Caco-2 (cell line): Measurements from ENCODE around the gene GDF7. TPM values are rescaled to one million over a fixed set of nuclear protein-coding genes. Genes with fewer than 3 reads are reported as not detected.
A peak's percentile ranks its signal among the peaks of the same experiment; 100 is the strongest.

ENCODE experiments used
- BruUV-seq: library from RNA; stranded (reverse); fragments of 400-500 nt; replicated peaks from 2 replicates; lab custom pipeline; 2021; lab: Mats Ljungman, UMichigan
- CTCF ChIA-PET: fragments of 300-600 bp; sonication (Branson Sonifier 250); formaldehyde crosslinking; loops from one replicate; lab custom pipeline; 2022; ENCODE audit warnings: antibody characterized with exemption; lab: Charles Lee
- POLR2A ChIA-PET: fragments of 300-600 bp; sonication (Branson Sonifier 250); formaldehyde crosslinking; loops from one replicate; lab custom pipeline; 2022; ENCODE audit warnings: antibody characterized with exemption; lab: Charles Lee
- DNase-seq, 2 experiments: peaks; one replicate each; pipeline versions ENCODE4 v3.0.0 to v3.0.0-alpha.2; 2020 to 2022
- H3K27me3 ChIP-seq: replicated peaks from 2 replicates; pipeline ENCODE4 v1.6.0; 2011; ENCODE audit warnings: low read length; ENCODE audit not compliant: control insufficient read depth, insufficient read depth
- H3K36me3 ChIP-seq: 2 replicates; pipeline ENCODE4 v1.5.1; 2011; ENCODE audit warnings: low read length; ENCODE audit not compliant: control insufficient read depth, insufficient read depth
- H3K4me1 ChIP-seq: fragments of 250-450 bp; sonication (Bioruptor Pico); 2 replicates; pipeline ENCODE4 v1.5.1; 2020; ENCODE audit warnings: mild to moderate bottlenecking
- H3K4me3 ChIP-seq: 2 replicates; pipeline ENCODE4 v1.5.1; 2011; ENCODE audit warnings: low read depth, mild to moderate bottlenecking, control low read depth, low read length
- H3K9me3 ChIP-seq: fragments of 250-450 bp; sonication (Bioruptor Pico); 2 replicates; pipeline ENCODE4 v1.5.1; 2020; ENCODE audit warnings: mild to moderate bottlenecking, moderate library complexity
- H3K27ac Mint-ChIP-seq: one replicate; pipeline ENCODE4 v1.8.0; 2022; ENCODE audit warnings: mixed read lengths; ENCODE audit not compliant: unreplicated experiment
- H3K27me3 Mint-ChIP-seq: one replicate; pipeline ENCODE4 v1.8.0; 2022; ENCODE audit warnings: mixed read lengths; ENCODE audit not compliant: insufficient read depth, unreplicated experiment
- H3K36me3 Mint-ChIP-seq: one replicate; pipeline ENCODE4 v1.8.0; 2022; ENCODE audit warnings: mild to moderate bottlenecking, mixed read lengths; ENCODE audit not compliant: insufficient read depth, unreplicated experiment
- H3K4me1 Mint-ChIP-seq: one replicate; pipeline ENCODE4 v1.8.0; 2022; ENCODE audit warnings: low read depth, mixed read lengths; ENCODE audit not compliant: unreplicated experiment
- H3K4me3 Mint-ChIP-seq: one replicate; pipeline ENCODE4 v1.8.0; 2022; ENCODE audit warnings: mild to moderate bottlenecking, moderate library complexity, mixed read lengths; ENCODE audit not compliant: unreplicated experiment
- H3K9me3 Mint-ChIP-seq: one replicate; pipeline ENCODE4 v1.8.0; 2022; ENCODE audit warnings: mixed read lengths; ENCODE audit not compliant: unreplicated experiment
- CTCF ChIP-seq, 2 experiments: fragments of 200-600 bp in 1 of 2; IDR thresholded peaks; 1 replicate in 1 of 2; 2 replicates in 1 of 2; pipeline versions ENCODE4 v1.5.1 to v1.8.0; 2011 to 2022; ENCODE audit warnings: antibody characterized with exemption in 1 of 2, control low read depth in 1 of 2, inconsistent platforms in 1 of 2, low read depth in 1 of 2, low read length in 1 of 2, mild to moderate bottlenecking in 1 of 2, moderate library complexity in 1 of 2; ENCODE audit not compliant: insufficient read depth in 1 of 2, severe bottlenecking in 1 of 2, unreplicated experiment in 1 of 2
- intact Hi-C: fragments of 100-400 bp; cut with micrococcal nuclease; formaldehyde crosslinking; loops from one replicate; pipeline ENCODE4 v1.10.0; 2022; ENCODE audit not compliant: unreplicated experiment
- total RNA-seq: library from RNA; stranded (reverse); gene quantifications from 2 replicates; pipeline ENCODE4 v1.2.3, GENCODE V29; 2022

GDF7 gene
- total RNA-seq, 1 experiment from 2014 or later: 1.7 TPM

- TF ChIP-seq CTCF (IDR thresholded peaks at IDR 0.05; ENCODE audit: insufficient read depth in 1 of 2, low read depth in 1 of 2, low read length in 1 of 2, severe bottlenecking in 1 of 2, unreplicated experiment in 1 of 2): no peak
- H3K27ac Mint-ChIP-seq: no peak overlapping the region
- H3K4me1 Mint-ChIP-seq: no peaks in the 10 kb centered on the region
- H3K27me3 ChIP-seq: no peaks in the 10 kb centered on the region
- no peaks in the 10 kb centered on the region for H3K9me3 Mint-ChIP-seq
- ChIA-PET POLR2A (interaction anchor here (1.0 kb wide), 1 partner anchor 172 kb away, joined by 6 read pairs; the partner anchor contains the start of gene RHOB), CTCF (interaction anchor here (0.6 to 1.1 kb wide), 3 partner anchors 13 to 198 kb away, joined by 3 to 4 read pairs (median 4); no protein-coding TSS in a partner anchor)
- no TSS peak for BruUV-seq
- peak in 1 of 2 experiments; percentile 27 for DNase-seq
- no peaks in the 10 kb centered on the region for H3K9me3 ChIP-seq
- H3K36me3 ChIP-seq: peaks cover 2% of the 10 kb centered on the region
- H3K4me1 ChIP-seq: no peaks in the 10 kb centered on the region; the same call in 1 of the 2 replicates
- no peak overlapping the region for H3K4me3 Mint-ChIP-seq
- intact Hi-C loops: no loop called here
- H3K4me3 ChIP-seq: no peak overlapping the region
- H3K36me3 Mint-ChIP-seq: no peaks in the 10 kb centered on the region
- no peaks in the 10 kb centered on the region for H3K27me3 Mint-ChIP-seq
Measured at GRCh38 chr2:20618468-20618885, 48.5 kb upstream of the GDF7 start.

- H3K4me3 ChIP-seq: no peak overlapping the region
- ChIA-PET POLR2A (no interaction called here), CTCF (no interaction called here)
- intact Hi-C loops: no loop called here
- H3K4me1 ChIP-seq: no peaks in the 10 kb centered on the region; the same call in 1 of the 2 replicates
- H3K27me3 Mint-ChIP-seq: no peaks in the 10 kb centered on the region
- H3K36me3 ChIP-seq: peaks cover 2% of the 10 kb centered on the region
- no peaks in the 10 kb centered on the region for H3K36me3 Mint-ChIP-seq
- H3K27ac Mint-ChIP-seq: no peak overlapping the region
- peak in 1 of 2 experiments; percentile 30 for DNase-seq
- H3K4me1 Mint-ChIP-seq: no peaks in the 10 kb centered on the region
- H3K4me3 Mint-ChIP-seq: no peak overlapping the region
- no peaks in the 10 kb centered on the region for H3K9me3 Mint-ChIP-seq
- no peak for TF ChIP-seq CTCF (IDR thresholded peaks at IDR 0.05; ENCODE audit: insufficient read depth in 1 of 2, low read depth in 1 of 2, low read length in 1 of 2, severe bottlenecking in 1 of 2, unreplicated experiment in 1 of 2)
- no peaks in the 10 kb centered on the region for H3K9me3 ChIP-seq
- BruUV-seq: no TSS peak
- no peaks in the 10 kb centered on the region for H3K27me3 ChIP-seq
Measured at GRCh38 chr2:20618886-20619521, 47.9 kb upstream of the GDF7 start.

- H3K36me3 ChIP-seq: peaks cover 2% of the 10 kb centered on the region
- H3K4me3 Mint-ChIP-seq: no peak overlapping the region
- H3K27me3 ChIP-seq: no peaks in the 10 kb centered on the region
- H3K27me3 Mint-ChIP-seq: no peaks in the 10 kb centered on the region
- no peaks in the 10 kb centered on the region for H3K36me3 Mint-ChIP-seq
- CTCF ChIA-PET: no interaction called here
- POLR2A ChIA-PET: no interaction called here
- peak in 1 of 2 experiments; percentile 34 for DNase-seq
- H3K4me1 Mint-ChIP-seq: no peaks in the 10 kb centered on the region
- intact Hi-C loops: no loop called here
- H3K9me3 ChIP-seq: no peaks in the 10 kb centered on the region
- no peaks in the 10 kb centered on the region for H3K9me3 Mint-ChIP-seq
- no peak overlapping the region for H3K4me3 ChIP-seq
- no peaks in the 10 kb centered on the region; the same call in 1 of the 2 replicates for H3K4me1 ChIP-seq
- BruUV-seq: no TSS peak
- H3K27ac Mint-ChIP-seq: no peak overlapping the region
- TF ChIP-seq CTCF (IDR thresholded peaks at IDR 0.05; ENCODE audit: insufficient read depth in 1 of 2, low read depth in 1 of 2, low read length in 1 of 2, severe bottlenecking in 1 of 2, unreplicated experiment in 1 of 2): no peak
Measured at GRCh38 chr2:20619624-20620024, 47.3 kb upstream of the GDF7 start.
